CD14-positive monocyte (primary cell): ENCODE data around the gene SMS. TPM values are rescaled to one million over a fixed set of nuclear protein-coding genes. Genes with fewer than 3 reads are reported as not detected.

Source experiments
- DNase-seq, 3 donors: peaks; one replicate each; pipeline ENCODE4 v3.0.0-alpha.2; 2011 to 2022
- H2AFZ ChIP-seq: 2 replicates; pipeline ENCODE4 v1.6.0; 2012; ENCODE audit warnings: mild to moderate bottlenecking, low read depth, low read length, inconsistent platforms; ENCODE audit not compliant: insufficient read depth, poor library complexity, severe bottlenecking
- H3K27ac ChIP-seq, 2 donors: 1 replicate in 1 of 2; 2 replicates in 1 of 2; pipeline ENCODE4 v1.5.1; 2012 to 2013; ENCODE audit warnings: low read length in 2 of 2, control low read depth in 1 of 2, inconsistent platforms in 1 of 2, low read depth in 1 of 2, mild to moderate bottlenecking in 1 of 2
- H3K27me3 ChIP-seq, 2 donors: one replicate each; pipeline versions ENCODE4 v1.6.0 to v1.6.1; 2011 to 2013; ENCODE audit warnings: low read length in 2 of 2; ENCODE audit not compliant: control insufficient read depth in 2 of 2, insufficient read depth in 2 of 2
- H3K36me3 ChIP-seq, 2 donors: replicated peaks in 1 of 2; 1 replicate in 1 of 2; 2 replicates in 1 of 2; pipeline versions ENCODE4 v1.5.1 to v1.6.1; 2012 to 2013; ENCODE audit warnings: low read length in 2 of 2, control low read depth in 1 of 2, inconsistent platforms in 1 of 2, mild to moderate bottlenecking in 1 of 2; ENCODE audit not compliant: insufficient read depth in 2 of 2, control insufficient read depth in 1 of 2
- H3K4me1 ChIP-seq, 2 donors: 1 replicate in 1 of 2; 2 replicates in 1 of 2; pipeline versions ENCODE4 v1.5.1 to v1.6.1; 2012 to 2013; ENCODE audit warnings: low read length in 2 of 2, control low read depth in 1 of 2, inconsistent platforms in 1 of 2, mild to moderate bottlenecking in 1 of 2, moderate library complexity in 1 of 2; ENCODE audit not compliant: insufficient read depth in 2 of 2, control insufficient read depth in 1 of 2
- H3K4me2 ChIP-seq: replicated peaks from 2 replicates; pipeline ENCODE3; 2012; ENCODE audit warnings: low read length, moderate library complexity, mild to moderate bottlenecking; ENCODE audit not compliant: poor library complexity, severe bottlenecking; ENCODE audit errors: extremely low read depth
- H3K4me3 ChIP-seq, 3 experiments: fragments of 200-600 bp in 1 of 3; sonication (generic) in 1 of 3; replicated peaks in 1 of 3; 1 replicate in 2 of 3; 2 replicates in 1 of 3; pipeline ENCODE4 v1.5.1; 2011 to 2013; ENCODE audit warnings: low read length in 3 of 3, mild to moderate bottlenecking in 3 of 3, control low read depth in 2 of 3, low read depth in 2 of 3, inconsistent platforms in 1 of 3, moderate library complexity in 1 of 3
- H3K79me2 ChIP-seq: 2 replicates; pipeline ENCODE4 v1.6.0; 2012; ENCODE audit warnings: mild to moderate bottlenecking, control low read depth, inconsistent platforms, low read length, moderate library complexity; ENCODE audit not compliant: insufficient read depth
- H3K9ac ChIP-seq: 2 replicates; pipeline ENCODE4 v1.6.0; 2017; ENCODE audit warnings: low read length, mild to moderate bottlenecking; ENCODE audit not compliant: insufficient read depth, poor library complexity, severe bottlenecking
- H3K9me3 ChIP-seq, 2 donors: replicated peaks in 1 of 2; 1 replicate in 1 of 2; 2 replicates in 1 of 2; pipeline versions ENCODE4 v1.5.1 to v1.6.1; 2012 to 2013; ENCODE audit warnings: low read length in 2 of 2, control low read depth in 1 of 2; ENCODE audit not compliant: control insufficient read depth in 1 of 2, insufficient read depth in 1 of 2
- H4K20me1 ChIP-seq: 2 replicates; pipeline ENCODE4 v1.6.0; 2012; ENCODE audit warnings: mild to moderate bottlenecking, low read length, control low read depth, moderate library complexity; ENCODE audit not compliant: insufficient read depth
- H3K27ac Mint-ChIP-seq, 7 donors: one replicate each; pipeline ENCODE4 v1.8.0; 2020; ENCODE audit warnings: mild to moderate bottlenecking in 7 of 7, mixed read lengths in 7 of 7, moderate library complexity in 6 of 7, inconsistent platforms in 2 of 7
- H3K27me3 Mint-ChIP-seq, 3 donors: one replicate each; pipeline ENCODE4 v1.8.0; 2021 to 2022; ENCODE audit warnings: low read depth in 3 of 3, mild to moderate bottlenecking in 3 of 3, mixed read lengths in 3 of 3, moderate library complexity in 3 of 3, inconsistent platforms in 1 of 3
- H3K36me3 Mint-ChIP-seq, 2 donors: one replicate each; pipeline ENCODE4 v1.8.0; 2020; ENCODE audit warnings: mixed read lengths in 2 of 2, inconsistent platforms in 1 of 2, mild to moderate bottlenecking in 1 of 2
- H3K4me1 Mint-ChIP-seq: one replicate; pipeline ENCODE4 v1.8.0; 2020; ENCODE audit warnings: mild to moderate bottlenecking, mixed read lengths
- H3K4me3 Mint-ChIP-seq, 2 donors: one replicate each; pipeline ENCODE4 v1.8.0; 2020; ENCODE audit warnings: mild to moderate bottlenecking in 2 of 2, mixed read lengths in 2 of 2, moderate library complexity in 1 of 2
- H3K9me3 Mint-ChIP-seq, 7 donors: one replicate each; pipeline ENCODE4 v1.8.0; 2020 to 2022; ENCODE audit warnings: mixed read lengths in 7 of 7, mild to moderate bottlenecking in 6 of 7, moderate library complexity in 6 of 7, inconsistent platforms in 2 of 7
- WGBS: methylation state at CpG from one replicate; pipeline ENCODE4 v1.1.5; 2013; ENCODE audit warnings: missing lambda C conversion rate; ENCODE audit not compliant: insufficient coverage; 5-methylcytosine and 5-hydroxymethylcytosine counted together
- intact Hi-C, 2 donors: fragments of 100-400 bp; cut with micrococcal nuclease; formaldehyde crosslinking; loops; one replicate each; pipeline versions ENCODE4 v1.15.0 to v1.15.1; 2023
- polyA plus RNA-seq, 3 donors: library from polyadenylated mRNA; depleted of rRNA in 1 of 3; unstranded in 2 of 3; stranded (reverse) in 1 of 3; fragments of 300-500 nt in 2 of 3; fragments of >200 nt in 1 of 3; fragmentation: Illumina TruSeq in 2 of 3; gene quantifications; 1 replicate in 2 of 3; 2 replicates in 1 of 3; pipeline ENCODE4 v1.2.3, GENCODE V29; 2012 to 2021
- TF ChIP-seq, protein P1 (sequence below): fragments of 200-600 bp; IDR thresholded peaks from one replicate; pipeline ENCODE4 v1.8.0; 2022; ENCODE audit warnings: antibody characterized with exemption, mild to moderate bottlenecking

SMS gene
- polyA plus RNA-seq, 3 donors = 24.9 to 75.4 (median 70.8) TPM

DNA sequence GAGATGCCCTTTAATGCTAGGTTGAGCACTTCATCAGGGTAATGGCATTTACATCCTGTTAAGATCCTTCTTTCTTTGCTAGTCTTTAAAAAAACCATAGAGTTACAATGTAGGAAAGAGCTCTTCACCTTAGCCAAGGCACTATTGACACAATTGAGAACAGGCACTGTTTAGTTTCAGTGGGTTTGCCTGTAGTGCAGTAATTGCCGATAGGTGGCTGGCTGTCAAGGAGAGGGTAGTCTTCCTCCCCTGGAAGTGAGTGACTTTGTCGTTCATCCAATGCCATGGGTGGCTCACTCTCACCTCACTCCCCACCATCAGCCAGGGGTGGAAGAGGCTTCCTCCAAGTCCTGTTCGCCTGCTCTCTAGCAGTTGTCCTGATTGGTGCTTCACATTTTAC, 34.7 kb downstream of the SMS start:
- TF ChIP-seq, protein P1, sequence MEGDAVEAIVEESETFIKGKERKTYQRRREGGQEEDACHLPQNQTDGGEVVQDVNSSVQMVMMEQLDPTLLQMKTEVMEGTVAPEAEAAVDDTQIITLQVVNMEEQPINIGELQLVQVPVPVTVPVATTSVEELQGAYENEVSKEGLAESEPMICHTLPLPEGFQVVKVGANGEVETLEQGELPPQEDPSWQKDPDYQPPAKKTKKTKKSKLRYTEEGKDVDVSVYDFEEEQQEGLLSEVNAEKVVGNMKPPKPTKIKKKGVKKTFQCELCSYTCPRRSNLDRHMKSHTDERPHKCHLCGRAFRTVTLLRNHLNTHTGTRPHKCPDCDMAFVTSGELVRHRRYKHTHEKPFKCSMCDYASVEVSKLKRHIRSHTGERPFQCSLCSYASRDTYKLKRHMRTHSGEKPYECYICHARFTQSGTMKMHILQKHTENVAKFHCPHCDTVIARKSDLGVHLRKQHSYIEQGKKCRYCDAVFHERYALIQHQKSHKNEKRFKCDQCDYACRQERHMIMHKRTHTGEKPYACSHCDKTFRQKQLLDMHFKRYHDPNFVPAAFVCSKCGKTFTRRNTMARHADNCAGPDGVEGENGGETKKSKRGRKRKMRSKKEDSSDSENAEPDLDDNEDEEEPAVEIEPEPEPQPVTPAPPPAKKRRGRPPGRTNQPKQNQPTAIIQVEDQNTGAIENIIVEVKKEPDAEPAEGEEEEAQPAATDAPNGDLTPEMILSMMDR = no peak
- Mint-ChIP-seq H3K36me3 (peaks cover 34 to 46% of the 10 kb centered on the region in 2 donors), H3K4me1 (peaks cover 14% of the 10 kb centered on the region), H3K27me3 (no peaks in the 10 kb centered on the region), H3K9me3 (peaks cover 0 to 3% (median 0%) of the 10 kb centered on the region in 7 donors), H3K4me3 (no peak overlapping the region), H3K27ac (no peak overlapping the region)
- peaks cover 16 to 50% of the 10 kb centered on the region in 2 donors for H3K36me3 ChIP-seq
- no peak for DNase-seq
- no peak overlapping the region for H3K27ac ChIP-seq
- no CpG with 5 or more reads among the region's 3 CpGs for WGBS
- peaks cover 0 to 4% of the 10 kb centered on the region in 2 donors for H3K4me1 ChIP-seq
- H3K27me3 ChIP-seq = no peaks in the 10 kb centered on the region
- no peak overlapping the region for H3K4me3 ChIP-seq
- no peaks in the 10 kb centered on the region for H4K20me1 ChIP-seq
- H2AFZ ChIP-seq = no peak overlapping the region
- H3K9ac ChIP-seq = no peak overlapping the region
- intact Hi-C loops = no loop called here
- H3K4me2 ChIP-seq = no peak overlapping the region
- H3K9me3 ChIP-seq = no peaks in the 10 kb centered on the region
- H3K79me2 ChIP-seq = no peaks in the 10 kb centered on the region

DNA sequence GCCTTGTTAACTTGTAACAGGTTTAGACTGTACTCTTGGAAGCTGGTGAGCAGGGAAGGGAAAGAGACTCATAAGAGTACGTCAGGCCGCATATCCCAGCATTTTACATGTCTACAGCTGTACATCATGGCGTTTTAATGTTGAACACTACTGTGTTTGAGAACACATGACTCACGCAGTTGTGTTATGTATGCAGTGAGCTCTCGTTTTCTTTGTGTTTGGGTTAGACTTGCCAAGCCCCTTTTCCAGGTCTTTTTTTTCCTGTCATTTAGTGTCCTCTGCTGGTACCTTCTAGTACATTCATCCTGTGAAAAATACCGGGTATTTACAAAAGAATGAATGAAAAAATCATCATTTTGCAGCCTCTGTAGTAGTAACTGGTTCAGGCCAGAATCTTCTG, 35.3 kb downstream of the SMS start:
- Mint-ChIP-seq H3K27ac (no peak overlapping the region), H3K4me3 (no peak overlapping the region), H3K9me3 (peaks cover 0 to 3% (median 0%) of the 10 kb centered on the region in 7 donors), H3K27me3 (no peaks in the 10 kb centered on the region), H3K36me3 (peaks cover 34 to 46% of the 10 kb centered on the region in 2 donors), H3K4me1 (peaks cover 14% of the 10 kb centered on the region)
- Histone ChIP-seq H3K9ac (no peak overlapping the region), H2AFZ (no peak overlapping the region), H4K20me1 (no peaks in the 10 kb centered on the region), H3K27me3 (no peaks in the 10 kb centered on the region), H3K4me1 (peaks cover 0 to 4% of the 10 kb centered on the region in 2 donors), H3K79me2 (no peaks in the 10 kb centered on the region), H3K4me3 (no peak overlapping the region), H3K27ac (no peak overlapping the region), H3K9me3 (no peaks in the 10 kb centered on the region), H3K4me2 (no peak overlapping the region), H3K36me3 (peaks cover 13 to 50% of the 10 kb centered on the region in 2 donors)
- no CpG with 5 or more reads among the region's 6 CpGs for WGBS
- intact Hi-C loops = no loop called here
- TF ChIP-seq, protein P1 = no peak
- no peak for DNase-seq
